HEK293 (cell line): Measurements from ENCODE around the gene PYY.

Experiments used
- GLI4 ChIP-seq: fragments of 450-650 bp; formaldehyde crosslinking; IDR thresholded peaks from 2 replicates; pipeline ENCODE4 v1.5.1; 2016; ENCODE audit warnings: missing biosample characterization, missing genetic modification characterization
- KLF9 ChIP-seq: fragments of 450-650 bp; formaldehyde crosslinking; IDR thresholded peaks from 2 replicates; pipeline ENCODE4 v1.5.1; 2016; ENCODE audit warnings: missing biosample characterization, missing genetic modification characterization, low read depth
- ZNF174 ChIP-seq: fragments of 450-650 bp; formaldehyde crosslinking; IDR thresholded peaks from 2 replicates; pipeline ENCODE4 v1.5.0; 2017; ENCODE audit warnings: missing biosample characterization, mild to moderate bottlenecking, missing genetic modification characterization
- ZNF24 ChIP-seq: fragments of 450-650 bp; formaldehyde crosslinking; IDR thresholded peaks from 2 replicates; pipeline ENCODE4 v1.5.1; 2016; ENCODE audit warnings: missing biosample characterization, missing genetic modification characterization
- ZNF274 ChIP-seq, 2 experiments: fragments of 200-500 bp in 1 of 2; fragments of 450-650 bp in 1 of 2; sonication (Bioruptor generic) in 1 of 2; formaldehyde crosslinking in 1 of 2; IDR thresholded peaks; 2 replicates each; pipeline versions ENCODE4 v1.5.1 to v1.6.1; 2014 to 2016; ENCODE audit warnings: borderline replicate concordance in 1 of 2, inconsistent platforms in 1 of 2, low read length in 1 of 2, missing biosample characterization in 1 of 2, missing genetic modification characterization in 1 of 2
- ZNF302 ChIP-seq: fragments of 450-650 bp; formaldehyde crosslinking; IDR thresholded peaks from 2 replicates; pipeline ENCODE4 v1.5.1; 2016; ENCODE audit warnings: missing biosample characterization, missing genetic modification characterization, low read depth
- ZNF404 ChIP-seq: fragments of 450-650 bp; formaldehyde crosslinking; IDR thresholded peaks from 2 replicates; pipeline ENCODE4 v1.5.1; 2017; ENCODE audit warnings: missing biosample characterization, missing genetic modification characterization
- ZNF48 ChIP-seq: fragments of 450-650 bp; formaldehyde crosslinking; IDR thresholded peaks from 2 replicates; pipeline ENCODE4 v1.5.1; 2016; ENCODE audit warnings: missing biosample characterization, missing genetic modification characterization
- TF ChIP-seq, protein P1 (sequence below): fragments of 450-650 bp; formaldehyde crosslinking; IDR thresholded peaks from 2 replicates; pipeline ENCODE4 v1.5.1; 2016; ENCODE audit warnings: missing biosample characterization, missing genetic modification characterization
- TF ChIP-seq, protein P2 (sequence below): fragments of 450-650 bp; formaldehyde crosslinking; IDR thresholded peaks from 2 replicates; pipeline ENCODE4 v1.5.1; 2016; ENCODE audit warnings: missing biosample characterization, missing genetic modification characterization
- TF ChIP-seq, protein P3 (sequence below): fragments of 450-650 bp; IDR thresholded peaks from 2 replicates; pipeline ENCODE4 v1.5.1; 2018; ENCODE audit warnings: missing biosample characterization, mild to moderate bottlenecking, missing genetic modification characterization
- TF ChIP-seq, protein P4 (sequence below): fragments of 450-650 bp; IDR thresholded peaks from 2 replicates; pipeline ENCODE4 v1.5.1; 2018; ENCODE audit warnings: missing biosample characterization, missing genetic modification characterization
- TF ChIP-seq, protein P5 (sequence below): fragments of 450-650 bp; formaldehyde crosslinking; IDR thresholded peaks from 2 replicates; pipeline ENCODE4 v1.5.1; 2017; ENCODE audit warnings: missing biosample characterization, missing genetic modification characterization

DNA sequence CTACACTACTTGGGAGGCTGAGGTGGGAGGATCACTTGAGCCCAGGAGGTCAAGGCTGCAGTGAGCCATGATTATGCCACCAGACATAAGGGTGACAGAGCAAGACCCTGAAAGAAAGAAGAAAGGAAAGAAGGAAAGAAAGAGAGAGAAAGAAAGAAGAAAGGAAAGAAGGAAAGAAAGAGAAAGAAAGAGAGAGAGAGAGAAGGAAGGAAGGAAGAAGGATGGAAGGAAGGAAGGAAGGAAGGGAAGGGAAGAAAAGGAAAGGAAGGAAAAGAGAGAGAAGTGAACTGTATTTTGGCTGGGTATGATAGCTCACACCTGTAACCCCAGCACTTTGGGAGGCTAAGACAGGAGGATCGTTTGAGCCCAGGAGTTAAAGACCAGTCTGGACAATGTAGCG, 24.3 kb upstream of the PYY start:
- TF ChIP-seq, protein P1, sequence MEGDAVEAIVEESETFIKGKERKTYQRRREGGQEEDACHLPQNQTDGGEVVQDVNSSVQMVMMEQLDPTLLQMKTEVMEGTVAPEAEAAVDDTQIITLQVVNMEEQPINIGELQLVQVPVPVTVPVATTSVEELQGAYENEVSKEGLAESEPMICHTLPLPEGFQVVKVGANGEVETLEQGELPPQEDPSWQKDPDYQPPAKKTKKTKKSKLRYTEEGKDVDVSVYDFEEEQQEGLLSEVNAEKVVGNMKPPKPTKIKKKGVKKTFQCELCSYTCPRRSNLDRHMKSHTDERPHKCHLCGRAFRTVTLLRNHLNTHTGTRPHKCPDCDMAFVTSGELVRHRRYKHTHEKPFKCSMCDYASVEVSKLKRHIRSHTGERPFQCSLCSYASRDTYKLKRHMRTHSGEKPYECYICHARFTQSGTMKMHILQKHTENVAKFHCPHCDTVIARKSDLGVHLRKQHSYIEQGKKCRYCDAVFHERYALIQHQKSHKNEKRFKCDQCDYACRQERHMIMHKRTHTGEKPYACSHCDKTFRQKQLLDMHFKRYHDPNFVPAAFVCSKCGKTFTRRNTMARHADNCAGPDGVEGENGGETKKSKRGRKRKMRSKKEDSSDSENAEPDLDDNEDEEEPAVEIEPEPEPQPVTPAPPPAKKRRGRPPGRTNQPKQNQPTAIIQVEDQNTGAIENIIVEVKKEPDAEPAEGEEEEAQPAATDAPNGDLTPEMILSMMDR (tag by site-specific recombination) = no peak
- TF ChIP-seq ZNF404 (tag by site-specific recombination) (no peak), ZNF174 (tag by site-specific recombination) (no peak), ZNF48 (no peak), ZNF274 (IDR thresholded peaks at IDR 0.05; ENCODE audit: low read length) (no peak), ZNF274 (tag by site-specific recombination; IDR thresholded peaks at IDR 0.05; ENCODE audit: borderline replicate concordance) (no peak), ZNF24 (tag by site-specific recombination) (no peak), GLI4 (tag by site-specific recombination) (no peak), KLF9 (tag by site-specific recombination) (no peak), ZNF302 (tag by site-specific recombination) (no peak)
- TF ChIP-seq, protein P2, sequence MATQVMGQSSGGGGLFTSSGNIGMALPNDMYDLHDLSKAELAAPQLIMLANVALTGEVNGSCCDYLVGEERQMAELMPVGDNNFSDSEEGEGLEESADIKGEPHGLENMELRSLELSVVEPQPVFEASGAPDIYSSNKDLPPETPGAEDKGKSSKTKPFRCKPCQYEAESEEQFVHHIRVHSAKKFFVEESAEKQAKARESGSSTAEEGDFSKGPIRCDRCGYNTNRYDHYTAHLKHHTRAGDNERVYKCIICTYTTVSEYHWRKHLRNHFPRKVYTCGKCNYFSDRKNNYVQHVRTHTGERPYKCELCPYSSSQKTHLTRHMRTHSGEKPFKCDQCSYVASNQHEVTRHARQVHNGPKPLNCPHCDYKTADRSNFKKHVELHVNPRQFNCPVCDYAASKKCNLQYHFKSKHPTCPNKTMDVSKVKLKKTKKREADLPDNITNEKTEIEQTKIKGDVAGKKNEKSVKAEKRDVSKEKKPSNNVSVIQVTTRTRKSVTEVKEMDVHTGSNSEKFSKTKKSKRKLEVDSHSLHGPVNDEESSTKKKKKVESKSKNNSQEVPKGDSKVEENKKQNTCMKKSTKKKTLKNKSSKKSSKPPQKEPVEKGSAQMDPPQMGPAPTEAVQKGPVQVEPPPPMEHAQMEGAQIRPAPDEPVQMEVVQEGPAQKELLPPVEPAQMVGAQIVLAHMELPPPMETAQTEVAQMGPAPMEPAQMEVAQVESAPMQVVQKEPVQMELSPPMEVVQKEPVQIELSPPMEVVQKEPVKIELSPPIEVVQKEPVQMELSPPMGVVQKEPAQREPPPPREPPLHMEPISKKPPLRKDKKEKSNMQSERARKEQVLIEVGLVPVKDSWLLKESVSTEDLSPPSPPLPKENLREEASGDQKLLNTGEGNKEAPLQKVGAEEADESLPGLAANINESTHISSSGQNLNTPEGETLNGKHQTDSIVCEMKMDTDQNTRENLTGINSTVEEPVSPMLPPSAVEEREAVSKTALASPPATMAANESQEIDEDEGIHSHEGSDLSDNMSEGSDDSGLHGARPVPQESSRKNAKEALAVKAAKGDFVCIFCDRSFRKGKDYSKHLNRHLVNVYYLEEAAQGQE (tag by site-specific recombination) = no peak
- TF ChIP-seq, protein P3, sequence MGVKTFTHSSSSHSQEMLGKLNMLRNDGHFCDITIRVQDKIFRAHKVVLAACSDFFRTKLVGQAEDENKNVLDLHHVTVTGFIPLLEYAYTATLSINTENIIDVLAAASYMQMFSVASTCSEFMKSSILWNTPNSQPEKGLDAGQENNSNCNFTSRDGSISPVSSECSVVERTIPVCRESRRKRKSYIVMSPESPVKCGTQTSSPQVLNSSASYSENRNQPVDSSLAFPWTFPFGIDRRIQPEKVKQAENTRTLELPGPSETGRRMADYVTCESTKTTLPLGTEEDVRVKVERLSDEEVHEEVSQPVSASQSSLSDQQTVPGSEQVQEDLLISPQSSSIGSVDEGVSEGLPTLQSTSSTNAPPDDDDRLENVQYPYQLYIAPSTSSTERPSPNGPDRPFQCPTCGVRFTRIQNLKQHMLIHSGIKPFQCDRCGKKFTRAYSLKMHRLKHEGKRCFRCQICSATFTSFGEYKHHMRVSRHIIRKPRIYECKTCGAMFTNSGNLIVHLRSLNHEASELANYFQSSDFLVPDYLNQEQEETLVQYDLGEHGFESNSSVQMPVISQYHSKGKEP (tag by site-specific recombination) = no peak
- TF ChIP-seq, protein P4, sequence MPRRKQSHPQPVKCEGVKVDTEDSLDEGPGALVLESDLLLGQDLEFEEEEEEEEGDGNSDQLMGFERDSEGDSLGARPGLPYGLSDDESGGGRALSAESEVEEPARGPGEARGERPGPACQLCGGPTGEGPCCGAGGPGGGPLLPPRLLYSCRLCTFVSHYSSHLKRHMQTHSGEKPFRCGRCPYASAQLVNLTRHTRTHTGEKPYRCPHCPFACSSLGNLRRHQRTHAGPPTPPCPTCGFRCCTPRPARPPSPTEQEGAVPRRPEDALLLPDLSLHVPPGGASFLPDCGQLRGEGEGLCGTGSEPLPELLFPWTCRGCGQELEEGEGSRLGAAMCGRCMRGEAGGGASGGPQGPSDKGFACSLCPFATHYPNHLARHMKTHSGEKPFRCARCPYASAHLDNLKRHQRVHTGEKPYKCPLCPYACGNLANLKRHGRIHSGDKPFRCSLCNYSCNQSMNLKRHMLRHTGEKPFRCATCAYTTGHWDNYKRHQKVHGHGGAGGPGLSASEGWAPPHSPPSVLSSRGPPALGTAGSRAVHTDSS (tag by site-specific recombination) = no peak
- TF ChIP-seq, protein P5, sequence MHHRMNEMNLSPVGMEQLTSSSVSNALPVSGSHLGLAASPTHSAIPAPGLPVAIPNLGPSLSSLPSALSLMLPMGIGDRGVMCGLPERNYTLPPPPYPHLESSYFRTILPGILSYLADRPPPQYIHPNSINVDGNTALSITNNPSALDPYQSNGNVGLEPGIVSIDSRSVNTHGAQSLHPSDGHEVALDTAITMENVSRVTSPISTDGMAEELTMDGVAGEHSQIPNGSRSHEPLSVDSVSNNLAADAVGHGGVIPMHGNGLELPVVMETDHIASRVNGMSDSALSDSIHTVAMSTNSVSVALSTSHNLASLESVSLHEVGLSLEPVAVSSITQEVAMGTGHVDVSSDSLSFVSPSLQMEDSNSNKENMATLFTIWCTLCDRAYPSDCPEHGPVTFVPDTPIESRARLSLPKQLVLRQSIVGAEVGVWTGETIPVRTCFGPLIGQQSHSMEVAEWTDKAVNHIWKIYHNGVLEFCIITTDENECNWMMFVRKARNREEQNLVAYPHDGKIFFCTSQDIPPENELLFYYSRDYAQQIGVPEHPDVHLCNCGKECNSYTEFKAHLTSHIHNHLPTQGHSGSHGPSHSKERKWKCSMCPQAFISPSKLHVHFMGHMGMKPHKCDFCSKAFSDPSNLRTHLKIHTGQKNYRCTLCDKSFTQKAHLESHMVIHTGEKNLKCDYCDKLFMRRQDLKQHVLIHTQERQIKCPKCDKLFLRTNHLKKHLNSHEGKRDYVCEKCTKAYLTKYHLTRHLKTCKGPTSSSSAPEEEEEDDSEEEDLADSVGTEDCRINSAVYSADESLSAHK (tag by site-specific recombination) = no peak
